Measurements from ENCODE around the gene PTPRN2. TPM values are rescaled to one million over a fixed set of nuclear protein-coding genes. Genes with fewer than 3 reads are reported as not detected.

Gene PTPRN2
- total and polyA plus RNA-seq, 2 donors from 2014 or later, result 4.8 to 6.2 TPM

GRCh38 chr7:158011941-158012340 is 575.7 kb downstream of the PTPRN2 start:
- peak in 1 of 5 donors; percentile 6 for DNase-seq
- Histone ChIP-seq H3K9ac (ENCODE audit: low read length in 3 of 3) (no peak overlapping the region), H3K27me3 (ENCODE audit: control insufficient read depth, insufficient read depth, low read length) (no peaks in the 10 kb centered on the region), H3K9me3 (ENCODE audit: control insufficient read depth in 2 of 3, insufficient read depth in 1 of 3, low read length in 3 of 3) (no peaks in the 10 kb centered on the region), H3K27ac (ENCODE audit: low read depth in 2 of 2, low read length in 2 of 2) (no peak overlapping the region), H3K4me1 (ENCODE audit: control insufficient read depth in 2 of 3, insufficient read depth in 2 of 3, low read depth in 1 of 3, low read length in 3 of 3) (peaks cover 0 to 11% (median 0%) of the 10 kb centered on the region in 3 donors), H3K36me3 (ENCODE audit: control insufficient read depth in 2 of 3, insufficient read depth in 3 of 3, low read length in 3 of 3) (no peaks in the 10 kb centered on the region), H3K4me3 (ENCODE audit: low read length in 3 of 3) (no peak overlapping the region)
- intact Hi-C loops (cut with DNase I), result no loop called here
- no peak for FAIRE-seq
- TF ChIP-seq, protein P1, sequence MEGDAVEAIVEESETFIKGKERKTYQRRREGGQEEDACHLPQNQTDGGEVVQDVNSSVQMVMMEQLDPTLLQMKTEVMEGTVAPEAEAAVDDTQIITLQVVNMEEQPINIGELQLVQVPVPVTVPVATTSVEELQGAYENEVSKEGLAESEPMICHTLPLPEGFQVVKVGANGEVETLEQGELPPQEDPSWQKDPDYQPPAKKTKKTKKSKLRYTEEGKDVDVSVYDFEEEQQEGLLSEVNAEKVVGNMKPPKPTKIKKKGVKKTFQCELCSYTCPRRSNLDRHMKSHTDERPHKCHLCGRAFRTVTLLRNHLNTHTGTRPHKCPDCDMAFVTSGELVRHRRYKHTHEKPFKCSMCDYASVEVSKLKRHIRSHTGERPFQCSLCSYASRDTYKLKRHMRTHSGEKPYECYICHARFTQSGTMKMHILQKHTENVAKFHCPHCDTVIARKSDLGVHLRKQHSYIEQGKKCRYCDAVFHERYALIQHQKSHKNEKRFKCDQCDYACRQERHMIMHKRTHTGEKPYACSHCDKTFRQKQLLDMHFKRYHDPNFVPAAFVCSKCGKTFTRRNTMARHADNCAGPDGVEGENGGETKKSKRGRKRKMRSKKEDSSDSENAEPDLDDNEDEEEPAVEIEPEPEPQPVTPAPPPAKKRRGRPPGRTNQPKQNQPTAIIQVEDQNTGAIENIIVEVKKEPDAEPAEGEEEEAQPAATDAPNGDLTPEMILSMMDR (IDR thresholded peaks at IDR 0.05; ENCODE audit: borderline replicate concordance, extremely low read depth, insufficient read depth), result no peak

DNA sequence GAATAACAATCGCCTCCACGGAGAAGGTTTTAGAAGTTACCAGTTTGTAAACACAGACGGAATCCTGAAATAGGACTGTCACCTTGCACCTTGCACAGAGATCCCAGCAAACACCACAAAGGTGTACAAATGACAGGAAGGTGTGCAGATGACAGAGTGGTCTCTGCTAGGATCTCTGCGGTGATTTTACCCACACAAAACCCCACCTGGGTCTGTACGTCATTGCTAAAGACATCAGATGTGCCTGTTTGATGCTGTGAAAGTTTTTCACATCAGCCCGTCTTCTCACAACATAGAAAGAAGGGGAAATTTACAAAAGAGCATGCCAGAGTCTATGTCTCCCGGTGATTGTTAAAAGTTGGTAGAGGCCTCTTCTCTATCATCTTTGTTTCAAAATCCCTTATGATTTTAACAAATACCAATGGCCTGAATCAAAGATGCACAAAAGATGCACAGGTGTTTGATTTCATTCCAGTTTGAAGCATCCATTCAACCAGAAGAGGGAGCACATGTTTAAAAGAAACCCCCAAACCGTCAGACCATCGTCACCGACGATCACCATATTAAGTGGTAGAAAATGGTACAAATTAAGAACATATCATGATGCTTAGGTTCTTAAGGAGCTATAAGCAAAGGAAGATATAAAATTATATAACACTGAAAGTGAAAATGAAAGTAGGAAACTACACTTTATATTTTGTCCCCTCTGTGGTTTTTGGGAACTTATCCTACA is 576.5 kb downstream of the PTPRN2 start:
- Histone ChIP-seq H3K4me3 (ENCODE audit: low read length in 3 of 3) (no peak overlapping the region), H3K27me3 (ENCODE audit: control insufficient read depth, insufficient read depth, low read length) (no peaks in the 10 kb centered on the region), H3K36me3 (ENCODE audit: control insufficient read depth in 2 of 3, insufficient read depth in 3 of 3, low read length in 3 of 3) (no peaks in the 10 kb centered on the region), H3K9ac (ENCODE audit: low read length in 3 of 3) (no peak overlapping the region), H3K4me1 (ENCODE audit: control insufficient read depth in 2 of 3, insufficient read depth in 2 of 3, low read depth in 1 of 3, low read length in 3 of 3) (peaks cover 0 to 10% (median 0%) of the 10 kb centered on the region in 3 donors), H3K27ac (ENCODE audit: low read depth in 2 of 2, low read length in 2 of 2) (no peak overlapping the region), H3K9me3 (ENCODE audit: control insufficient read depth in 2 of 3, insufficient read depth in 1 of 3, low read length in 3 of 3) (no peaks in the 10 kb centered on the region)
- TF ChIP-seq, protein P1 (IDR thresholded peaks at IDR 0.05; ENCODE audit: borderline replicate concordance, extremely low read depth, insufficient read depth), result no peak
- FAIRE-seq (no peak), DNase-seq (no peak)
- intact Hi-C loops (cut with DNase I), result no loop called here

DNA sequence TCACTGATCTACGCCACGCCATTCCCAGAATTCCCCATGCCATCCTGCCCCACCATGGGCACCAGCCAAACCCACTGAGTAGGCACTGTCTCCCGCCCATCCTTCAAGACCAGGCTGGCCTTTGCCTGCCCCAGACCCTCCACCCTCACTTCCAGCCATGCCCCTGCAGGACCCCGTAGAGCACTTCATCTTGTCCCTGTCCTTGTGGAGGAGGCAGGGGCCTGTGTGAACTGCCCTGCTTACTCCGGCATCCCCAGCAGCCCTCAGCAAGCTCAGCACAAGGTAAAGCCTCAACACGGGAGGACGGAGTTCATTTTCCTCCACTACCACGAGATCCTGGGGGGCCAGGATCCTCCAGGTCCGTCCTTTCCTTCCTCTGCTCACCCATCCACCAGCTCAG is 577.7 kb downstream of the PTPRN2 start:
- H3K36me3 ChIP-seq (ENCODE audit: control insufficient read depth in 2 of 3, insufficient read depth in 3 of 3, low read length in 3 of 3), result no peaks in the 10 kb centered on the region
- no peak overlapping the region for H3K27ac ChIP-seq (ENCODE audit: low read depth in 2 of 2, low read length in 2 of 2)
- H3K27me3 ChIP-seq (ENCODE audit: control insufficient read depth, insufficient read depth, low read length), result no peaks in the 10 kb centered on the region
- intact Hi-C loops (cut with DNase I), result no loop called here
- DNase-seq (peak in 1 of 5 donors; percentile 38), FAIRE-seq (no peak)
- H3K4me1 ChIP-seq (ENCODE audit: control insufficient read depth in 2 of 3, insufficient read depth in 2 of 3, low read depth in 1 of 3, low read length in 3 of 3), result no peaks in the 10 kb centered on the region
- H3K9me3 ChIP-seq (ENCODE audit: control insufficient read depth in 2 of 3, insufficient read depth in 1 of 3, low read length in 3 of 3), result no peaks in the 10 kb centered on the region
- H3K4me3 ChIP-seq (ENCODE audit: low read length in 3 of 3), result no peak overlapping the region
- no peak overlapping the region for H3K9ac ChIP-seq (ENCODE audit: low read length in 3 of 3)
- TF ChIP-seq, protein P1 (IDR thresholded peaks at IDR 0.05; ENCODE audit: borderline replicate concordance, extremely low read depth, insufficient read depth), result no peak

Data from kidney (tissue), 14 donors.